Activated CD8-positive, alpha-beta memory T cell treated with anti-CD3 and anti-CD28 coated beads for 36 hours (primary cell): ENCODE data around the gene PFKFB3. TPM values are rescaled to one million over a fixed set of nuclear protein-coding genes. Genes with fewer than 3 reads are reported as not detected.
"Not testable (repeated sequence)": the region's sequence is repeated elsewhere in the genome, so short reads cannot be mapped to it uniquely, and the experiment has no call there.

Source experiments
- CTCF ChIA-PET: fragments of 350-600 bp; sonication (Branson Sonifier 250); formaldehyde crosslinking; loops from one replicate; lab custom pipeline; 2021; ENCODE audit warnings: antibody characterized with exemption; lab: Charles Lee
- POLR2A ChIA-PET: fragments of 350-600 bp; sonication (Branson Sonifier 250); formaldehyde crosslinking; loops from one replicate; lab custom pipeline; 2021; ENCODE audit warnings: antibody characterized with exemption; lab: Charles Lee
- total RNA-seq, 2 experiments: library from RNA; stranded (reverse); gene quantifications; one replicate each; pipeline ENCODE4 v1.2.3, GENCODE V29; 2021

PFKFB3 gene
- 10 to 100 TPM; 81.9 to 82.1 TPM for total RNA-seq

DNA sequence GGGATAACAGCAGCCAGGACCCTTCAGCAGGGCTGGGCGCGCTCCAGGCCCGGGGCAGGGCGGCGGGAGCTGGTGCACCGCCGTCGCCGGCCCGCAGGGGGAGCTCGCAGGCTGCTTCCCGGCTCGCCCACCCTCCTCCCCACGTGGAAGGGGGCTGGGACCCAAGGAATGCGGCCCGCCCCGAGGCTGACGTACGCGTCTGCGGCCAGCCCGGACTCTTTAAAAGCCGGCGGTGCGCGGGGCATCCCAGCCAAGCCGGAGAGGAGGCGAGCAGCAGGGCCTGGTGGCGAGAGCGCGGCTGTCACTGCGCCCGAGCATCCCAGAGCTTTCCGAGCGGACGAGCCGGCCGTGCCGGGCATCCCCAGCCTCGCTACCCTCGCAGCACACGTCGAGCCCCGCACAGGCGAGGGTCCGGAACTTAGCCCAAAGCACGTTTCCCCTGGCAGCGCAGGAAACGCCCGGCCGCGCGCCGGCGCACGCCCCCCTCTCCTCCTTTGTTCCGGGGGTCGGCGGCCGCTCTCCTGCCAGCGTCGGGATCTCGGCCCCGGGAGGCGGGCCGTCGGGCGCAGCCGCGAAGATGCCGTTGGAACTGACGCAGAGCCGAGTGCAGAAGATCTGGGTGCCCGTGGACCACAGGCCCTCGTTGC lies at the start of gene PFKFB3:
TSS of gene PFKFB3 (plus strand) at position 249 of the 647 bp plus-strand sequence. CDS start at position 578, 329 bp downstream.
- POLR2A ChIA-PET = interaction anchor here (0.7 to 2.3 kb wide), 16 partner anchors 39 to 208 kb away, joined by 3 to 18 read pairs (median 4); partner anchors contain the start of gene IL2RA
- CTCF ChIA-PET = interaction anchor here (0.7 to 3.3 kb wide), 39 partner anchors 9 to 380 kb away, joined by 3 to 60 read pairs (median 4); no protein-coding TSS in a partner anchor

DNA sequence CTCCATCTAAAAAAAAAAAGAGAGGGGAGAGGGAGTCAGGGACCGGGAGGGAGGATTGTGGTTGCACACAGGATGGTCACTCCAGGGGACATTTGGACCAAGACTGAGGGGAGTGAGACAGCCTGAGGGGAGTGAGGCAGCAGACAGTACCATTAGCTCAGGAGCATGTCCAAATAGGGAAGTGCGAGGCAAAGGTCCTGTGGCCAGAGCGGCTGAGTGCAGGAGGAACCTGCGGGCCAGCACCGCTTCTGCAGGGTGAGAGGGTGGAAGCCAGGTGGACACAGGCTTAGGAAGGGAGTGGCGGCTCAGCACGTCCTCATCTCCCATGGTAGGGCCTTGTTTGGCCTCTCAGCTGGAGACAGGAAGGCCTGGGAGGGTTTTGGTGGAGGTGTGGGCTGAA lies 48.9 kb upstream of the PFKFB3 start:
- POLR2A ChIA-PET = interaction anchor here (0.6 kb wide), 2 partner anchors 23 to 41 kb away, joined by 3 read pairs; no protein-coding TSS in a partner anchor
- CTCF ChIA-PET = interaction anchor here (1.5 to 1.7 kb wide), 2 partner anchors 20 to 248 kb away, joined by 3 to 5 read pairs; no protein-coding TSS in a partner anchor

DNA sequence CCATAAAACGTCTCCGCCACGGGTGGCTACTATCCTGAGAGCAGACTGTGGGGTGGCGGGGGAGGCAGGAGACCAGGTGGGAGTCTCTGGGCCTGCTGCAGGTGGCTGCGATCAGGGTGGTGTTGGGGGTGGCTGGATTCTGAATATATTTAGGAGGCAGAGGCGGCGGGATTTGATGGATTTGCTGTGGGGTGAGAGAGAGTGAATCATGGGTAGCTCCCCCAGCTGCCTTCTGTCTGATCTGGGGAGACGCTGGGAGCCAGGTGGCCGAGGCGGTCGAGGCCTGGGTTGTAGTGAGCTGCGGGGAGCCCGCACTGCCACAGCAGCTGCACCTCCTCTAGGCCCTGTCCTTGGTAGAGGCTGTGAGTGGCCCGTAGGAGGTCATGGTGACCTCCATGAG lies 48.2 kb upstream of the PFKFB3 start:
- ChIA-PET CTCF (interaction anchor here (0.6 kb wide), 1 partner anchor 233 kb away, joined by 5 read pairs; no protein-coding TSS in a partner anchor), POLR2A (no interaction called here)

DNA sequence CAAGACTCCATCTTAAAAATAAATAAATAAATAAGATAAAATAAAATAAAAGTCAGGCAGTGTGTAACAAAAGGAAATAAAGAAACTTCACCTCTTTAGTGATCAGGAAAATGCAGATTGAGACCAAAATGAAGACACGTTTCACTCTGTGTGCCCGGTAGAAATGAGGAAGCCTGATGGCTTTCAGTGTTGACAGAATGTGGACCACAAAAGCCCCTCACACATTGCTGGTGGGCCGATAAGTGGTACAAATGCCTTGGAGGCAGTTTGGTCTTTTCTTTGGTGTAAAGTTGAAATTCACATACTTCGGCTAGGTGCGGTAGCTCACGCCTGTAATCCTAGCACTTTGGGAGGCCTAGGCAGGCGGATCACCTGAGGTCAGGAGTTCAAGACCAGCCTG lies 44.5 kb upstream of the PFKFB3 start:
- ChIA-PET CTCF (interaction anchor here (0.7 kb wide), 2 partner anchors 13 to 15 kb away, joined by 3 read pairs; no protein-coding TSS in a partner anchor), POLR2A (no interaction called here)

DNA sequence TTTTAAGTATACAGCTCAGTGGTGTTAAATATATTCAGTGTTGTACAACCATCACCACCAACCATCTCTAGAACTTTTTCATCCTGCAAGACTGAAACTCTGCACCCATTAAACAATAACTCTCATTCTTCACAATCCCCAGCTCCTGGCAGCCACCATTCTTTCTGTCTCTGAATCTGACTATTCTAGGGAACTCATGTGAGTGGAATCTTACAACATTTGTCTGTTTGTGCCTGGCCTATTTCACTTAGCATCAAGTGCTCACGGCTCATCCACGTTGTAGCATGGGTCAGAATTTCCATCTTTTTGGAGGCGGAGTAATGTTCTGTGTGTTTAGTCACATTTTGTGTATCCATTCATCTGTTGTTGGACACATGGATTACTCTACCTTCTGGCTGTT lies 40.8 kb upstream of the PFKFB3 start:
- CTCF ChIA-PET = interaction anchor here (1.1 to 2.0 kb wide), 3 partner anchors 32 to 239 kb away, joined by 3 to 6 read pairs (median 5); partner anchors contain the start of gene PFKFB3
- POLR2A ChIA-PET = interaction anchor here (1.0 kb wide), 1 partner anchor 40 kb away, joined by 4 read pairs; no protein-coding TSS in a partner anchor

DNA sequence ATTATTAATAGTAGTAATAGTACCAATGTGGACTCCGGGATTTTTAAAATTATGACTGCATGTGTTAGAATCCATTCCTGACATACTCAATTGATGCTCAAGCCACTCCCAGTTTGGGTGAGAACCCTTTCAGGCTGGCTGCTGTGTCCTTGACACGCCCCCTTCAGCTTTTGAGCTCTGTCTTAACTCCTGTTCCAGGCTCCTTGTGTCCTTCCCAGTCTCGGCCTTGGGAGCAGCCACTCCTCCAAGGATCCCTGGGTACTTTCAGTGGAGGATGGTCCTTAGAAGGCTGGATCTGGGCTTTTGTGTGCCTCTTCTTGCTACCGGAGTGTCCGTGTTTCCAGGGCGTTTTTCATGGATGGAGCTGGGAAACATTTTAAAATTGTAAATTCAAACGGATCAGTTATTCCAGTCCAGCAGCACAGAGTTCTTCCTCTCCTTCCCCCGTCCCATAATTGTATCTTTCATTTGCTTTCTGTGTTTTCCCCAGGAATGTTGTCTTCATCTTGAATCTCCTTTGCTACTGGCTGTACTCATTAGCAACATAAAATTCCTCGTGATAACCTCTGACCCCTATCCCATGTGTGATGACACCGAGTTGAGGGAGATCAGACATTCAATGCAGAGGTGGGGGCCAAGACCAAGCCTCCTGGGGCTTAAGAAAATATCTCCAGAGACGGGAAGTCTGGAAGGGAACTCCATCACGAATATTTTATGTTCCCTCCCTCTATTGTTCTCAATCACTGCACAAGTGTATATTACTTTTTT lies 40.0 kb upstream of the PFKFB3 start:
- ChIA-PET POLR2A (interaction anchor here (0.8 to 1.4 kb wide), 4 partner anchors 18 to 40 kb away, joined by 4 read pairs; partner anchors contain the start of gene PFKFB3), CTCF (interaction anchor here (0.6 to 2.0 kb wide), 7 partner anchors 18 to 239 kb away, joined by 3 to 6 read pairs (median 4); partner anchors contain the start of gene PFKFB3)

DNA sequence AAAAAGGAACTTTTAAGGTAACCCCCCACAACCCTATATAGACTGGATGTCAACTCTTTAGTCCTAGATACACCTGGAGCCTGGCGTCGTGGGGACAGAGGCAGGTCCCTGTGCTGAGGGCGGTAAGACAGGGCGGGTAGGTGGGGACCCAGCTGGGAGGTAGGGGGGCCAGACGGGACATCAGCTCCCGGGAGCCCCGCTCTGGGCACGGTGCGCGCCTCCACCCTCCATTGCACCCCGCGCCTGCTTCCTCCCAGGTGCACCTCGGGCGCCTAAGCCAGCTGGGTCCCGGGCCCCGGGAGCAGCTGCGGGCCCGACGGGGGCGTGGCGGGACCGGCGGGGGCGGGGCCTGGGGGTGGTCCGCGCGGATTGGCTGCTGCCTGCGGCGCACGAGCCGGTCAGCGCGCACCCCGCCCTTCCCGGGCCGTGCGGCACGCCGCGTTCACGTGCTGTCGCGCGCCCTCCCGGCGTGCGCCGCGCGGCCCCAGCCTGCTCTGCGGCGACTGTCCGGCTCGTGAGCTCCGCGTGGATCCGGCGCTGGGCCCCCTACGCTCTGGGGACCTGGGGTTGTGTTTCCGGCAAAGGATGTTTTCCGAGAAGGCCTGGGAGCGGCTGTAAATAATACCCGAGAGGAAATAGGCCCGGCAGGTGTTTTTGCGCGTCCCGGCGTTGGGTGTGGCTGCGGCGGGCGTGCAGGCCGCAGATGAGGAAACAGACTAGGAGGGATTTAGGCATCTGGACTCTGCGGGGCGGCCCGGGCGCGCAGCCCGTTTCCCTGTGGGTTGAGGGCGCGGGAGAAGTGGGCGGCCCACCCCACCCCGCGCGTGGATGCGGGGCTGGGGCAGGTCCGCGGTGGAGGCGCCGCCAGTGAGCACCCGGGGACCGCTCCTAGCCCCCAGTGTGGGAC lies 39.1 kb upstream of the PFKFB3 start:
- POLR2A ChIA-PET = interaction anchor here (0.8 to 1.4 kb wide), 3 partner anchors 19 to 39 kb away, joined by 4 read pairs; partner anchors contain the start of gene PFKFB3
- CTCF ChIA-PET = interaction anchor here (0.9 to 2.0 kb wide), 5 partner anchors 19 to 238 kb away, joined by 3 to 6 read pairs (median 4); partner anchors contain the start of gene PFKFB3

DNA sequence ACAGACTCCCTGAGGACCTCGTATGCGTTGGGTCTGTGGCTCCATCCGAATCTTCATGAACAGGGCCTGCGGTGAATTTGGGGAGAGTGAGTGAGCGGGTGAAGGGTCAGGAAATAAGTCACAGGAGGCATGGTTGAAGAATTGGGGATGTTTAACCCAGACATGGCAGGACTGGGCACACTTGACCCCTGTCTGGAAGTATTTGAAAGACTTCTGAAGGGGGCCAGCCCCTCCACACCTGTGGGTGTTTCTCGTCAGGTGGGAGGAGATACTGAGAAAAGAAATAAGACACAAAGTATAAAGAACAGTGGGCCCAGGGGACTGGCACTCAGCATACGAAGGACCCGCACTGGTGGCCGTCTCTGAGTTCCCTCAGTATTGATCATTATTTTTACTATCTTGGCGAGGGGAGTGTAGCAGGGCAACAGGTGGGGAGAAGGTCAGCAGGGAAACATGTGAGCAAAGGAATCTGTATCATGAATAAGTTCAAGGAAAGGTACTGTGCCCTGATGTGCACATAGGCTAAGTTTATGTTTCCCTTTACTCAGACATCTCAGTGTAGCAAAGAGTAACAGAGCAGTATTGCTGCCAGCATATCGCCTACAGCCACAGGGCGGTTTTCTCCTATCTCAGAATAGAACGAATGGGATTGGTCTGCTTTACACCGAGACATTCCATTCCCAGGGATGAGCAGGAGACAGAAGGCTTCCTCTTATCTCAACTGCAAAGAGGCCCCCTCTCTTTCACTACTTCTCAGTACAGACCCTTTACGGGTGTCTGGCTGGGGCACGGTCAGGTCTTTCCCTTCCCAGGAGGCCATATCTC lies 38.2 kb upstream of the PFKFB3 start:
- CTCF ChIA-PET = interaction anchor here (1.2 to 2.0 kb wide), 2 partner anchors 38 to 237 kb away, joined by 4 to 6 read pairs; partner anchors contain the start of gene PFKFB3
- POLR2A ChIA-PET = interaction anchor here (1.2 to 1.4 kb wide), 2 partner anchors 20 to 29 kb away, joined by 4 read pairs; no protein-coding TSS in a partner anchor

DNA sequence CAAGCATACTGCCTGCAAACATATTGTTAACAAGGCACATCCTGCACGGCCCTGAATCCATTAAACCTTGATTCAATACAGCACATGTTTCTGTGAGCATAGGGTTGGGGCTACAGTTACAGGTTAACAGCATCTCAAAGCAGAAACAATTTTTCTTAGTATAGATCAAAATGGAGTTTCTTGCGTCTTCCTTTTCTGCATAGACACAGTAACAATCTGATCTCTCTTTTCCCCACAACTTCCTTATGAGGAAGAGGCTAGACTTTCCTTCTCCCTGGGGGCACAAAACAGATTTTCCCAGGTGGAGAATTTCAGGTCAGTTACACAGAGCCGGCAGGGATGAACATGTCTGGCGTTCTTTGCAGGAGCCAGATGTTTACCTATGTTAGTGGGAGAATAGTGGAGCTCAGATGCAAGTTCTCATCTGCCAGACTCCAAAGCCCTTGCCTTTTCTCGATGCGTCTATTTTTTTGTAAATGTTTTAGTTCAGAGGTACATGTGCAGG lies 37.5 kb upstream of the PFKFB3 start:
- CTCF ChIA-PET = interaction anchor here (0.7 kb wide), 1 partner anchor 34 kb away, joined by 3 read pairs; no protein-coding TSS in a partner anchor
- POLR2A ChIA-PET = no interaction called here

DNA sequence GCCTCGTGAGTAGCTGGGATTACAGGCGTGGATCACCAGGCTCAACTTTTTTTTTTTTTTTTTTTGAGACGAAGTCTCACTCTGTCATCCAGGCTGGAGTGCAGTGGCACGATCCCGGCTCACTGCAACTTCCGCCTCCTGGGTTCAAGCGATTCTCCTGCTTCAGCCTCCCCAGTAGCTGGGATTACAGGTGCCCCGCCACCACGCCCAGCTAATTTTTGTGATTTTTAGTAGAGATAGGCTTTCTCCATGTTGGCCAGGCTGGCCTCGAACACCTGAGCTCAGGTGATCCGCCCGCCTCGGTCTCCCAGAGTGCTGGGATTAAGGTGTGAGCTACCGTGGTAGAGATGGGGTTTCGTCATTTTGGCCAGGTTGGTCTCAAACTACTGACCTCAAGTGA lies 36.8 kb upstream of the PFKFB3 start:
- CTCF ChIA-PET = interaction anchor here (0.7 to 1.3 kb wide), 3 partner anchors 9 to 35 kb away, joined by 3 to 5 read pairs (median 3); no protein-coding TSS in a partner anchor
- POLR2A ChIA-PET = not testable (repeated sequence)

DNA sequence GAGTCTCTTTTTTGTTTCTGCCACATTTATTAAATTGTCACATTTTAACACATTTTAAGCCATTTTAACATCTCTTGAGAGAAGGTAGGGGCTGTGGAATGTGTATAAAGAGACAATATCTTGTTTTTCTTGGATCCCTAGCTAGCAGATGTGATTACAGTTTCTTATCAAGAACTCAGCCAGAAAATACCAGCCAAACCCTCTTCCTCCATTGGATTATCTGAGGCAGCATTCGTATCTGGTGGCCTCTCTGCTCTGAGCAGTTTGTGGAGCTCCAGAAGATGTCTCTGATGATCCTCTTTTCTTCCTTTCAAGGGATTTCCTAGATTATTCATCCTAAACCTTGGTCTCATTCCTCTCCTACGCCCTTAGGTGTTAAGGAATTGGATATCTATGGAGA lies 35.3 kb upstream of the PFKFB3 start:
- ChIA-PET POLR2A (no interaction called here), CTCF (interaction anchor here (0.8 to 0.9 kb wide), 2 partner anchors 16 to 35 kb away, joined by 3 read pairs; partner anchors contain the start of gene PFKFB3)

DNA sequence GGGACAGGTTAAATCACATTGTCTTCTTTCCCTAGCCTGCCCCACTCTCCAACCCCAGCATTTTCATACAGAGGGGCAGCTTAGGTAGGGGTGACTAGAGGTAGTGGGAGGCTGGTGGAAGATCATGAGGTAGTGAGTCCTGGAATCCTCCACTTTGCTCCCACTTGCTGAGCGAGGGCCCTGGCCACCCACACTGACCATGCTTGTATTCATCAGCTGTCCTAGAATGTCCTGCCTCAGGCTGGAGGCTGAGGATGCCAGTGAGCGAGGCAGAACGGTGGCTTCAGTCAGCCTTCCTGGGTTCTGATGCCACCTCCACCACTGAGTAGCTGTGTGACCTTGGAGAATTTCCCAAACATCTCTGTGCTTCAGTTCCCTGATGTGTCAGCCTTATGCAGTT lies 34.6 kb upstream of the PFKFB3 start:
- ChIA-PET CTCF (interaction anchor here (0.8 to 0.9 kb wide), 2 partner anchors 17 to 35 kb away, joined by 3 read pairs; partner anchors contain the start of gene PFKFB3), POLR2A (no interaction called here)

DNA sequence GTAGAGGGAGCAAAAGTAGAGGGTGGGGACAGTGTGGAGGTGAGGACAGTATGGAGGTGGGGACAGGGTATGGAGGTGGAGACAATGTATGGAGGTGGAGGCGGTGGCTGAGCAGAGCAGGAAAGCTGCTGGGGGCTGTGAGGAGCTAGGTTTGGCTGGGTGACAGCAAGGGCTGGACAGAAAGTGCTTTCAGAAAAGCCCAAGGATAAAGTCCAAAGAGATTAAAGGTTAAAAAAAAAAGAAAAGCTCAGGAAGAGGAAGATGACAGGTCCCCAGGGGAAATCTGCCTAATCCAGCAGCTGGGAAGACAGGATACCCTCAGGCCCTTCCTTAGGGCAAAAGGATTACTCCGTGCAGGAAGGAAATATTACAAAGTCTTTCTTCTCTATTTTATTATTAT lies 32.1 kb upstream of the PFKFB3 start:
- CTCF ChIA-PET = interaction anchor here (0.6 to 1.1 kb wide), 2 partner anchors 12 to 74 kb away, joined by 3 read pairs; no protein-coding TSS in a partner anchor
- POLR2A ChIA-PET = no interaction called here

DNA sequence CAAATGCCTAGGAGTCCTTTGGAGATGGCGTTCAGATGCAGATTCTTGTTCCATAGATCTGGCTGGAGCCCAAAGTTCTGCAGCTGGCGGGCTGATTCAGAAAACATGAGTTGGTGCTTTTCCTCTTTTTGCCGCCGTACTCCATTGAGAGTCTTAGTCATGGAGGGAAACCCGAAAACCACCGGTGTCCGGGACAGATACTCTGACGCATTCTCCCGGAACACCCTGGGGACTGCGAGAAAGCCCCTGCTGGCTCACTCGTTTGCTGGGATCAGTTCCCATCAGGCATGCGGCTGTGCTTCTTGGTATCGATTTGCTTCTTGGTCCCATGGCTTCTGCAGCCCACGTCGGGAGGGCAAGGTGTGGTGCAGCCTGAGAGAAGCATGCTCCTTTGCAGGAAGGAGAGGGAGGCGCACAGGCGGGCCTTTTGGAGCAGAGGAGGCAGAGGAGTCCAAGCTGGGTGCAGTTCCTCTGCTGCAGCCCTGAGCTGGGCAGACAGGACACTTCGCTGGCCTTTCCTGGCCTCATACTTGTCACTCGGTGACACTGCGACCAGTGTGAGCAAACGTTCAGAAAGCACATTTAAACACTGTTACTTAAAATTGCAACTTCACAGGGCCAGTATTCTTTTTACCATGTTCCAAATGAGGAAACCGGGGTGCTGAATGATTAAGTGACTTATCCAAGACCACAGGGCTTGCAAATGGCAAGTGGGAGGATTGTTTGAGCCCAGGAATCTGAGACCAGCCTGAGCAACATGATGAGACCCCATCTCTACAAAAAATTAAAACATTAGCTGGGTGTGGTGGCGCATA lies 30.6 kb upstream of the PFKFB3 start:
- POLR2A ChIA-PET = no interaction called here

DNA sequence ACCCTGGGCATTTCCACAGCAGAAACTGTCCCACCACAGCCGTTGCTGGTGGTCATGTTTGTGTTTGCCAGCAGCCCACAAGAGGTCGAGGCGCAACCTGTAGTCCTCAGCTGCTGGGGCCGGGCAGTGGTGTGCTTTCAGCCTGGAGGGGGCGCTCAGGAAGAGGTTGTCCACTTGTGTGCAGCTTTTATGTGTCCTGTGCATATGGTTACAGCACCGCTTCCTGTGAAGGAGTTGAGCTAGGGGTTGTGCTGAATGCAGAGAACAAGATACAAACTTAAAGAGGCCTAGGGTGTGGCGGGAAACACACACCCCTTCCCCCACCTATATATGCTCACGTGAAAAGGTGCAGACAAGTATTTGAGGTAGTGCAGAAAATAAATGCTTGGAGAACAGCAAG lies 29.5 kb upstream of the PFKFB3 start:
- POLR2A ChIA-PET = no interaction called here
- CTCF ChIA-PET = interaction anchor here (0.6 to 1.6 kb wide), 8 partner anchors 14 to 233 kb away, joined by 3 to 8 read pairs (median 4); partner anchors contain the start of gene PFKFB3

More for the DNA sequence above, 30.6 kb upstream of the PFKFB3 start:
- CTCF ChIA-PET = interaction anchor here (0.7 to 1.6 kb wide), 6 partner anchors 15 to 229 kb away, joined by 3 to 8 read pairs (median 3); no protein-coding TSS in a partner anchor
